Astrocyte (in vitro differentiated cells and primary cell): ENCODE measurements around the gene IKBKG.
"Not testable (repeated sequence)": the region's sequence is repeated elsewhere in the genome, so short reads cannot be mapped to it uniquely, and the experiment has no call there.

Experiments
- EZH2 ChIP-seq: IDR thresholded peaks from 2 replicates; pipeline ENCODE4 v1.6.1; 2012; ENCODE audit warnings: mild to moderate bottlenecking, low read length, inconsistent platforms; ENCODE audit not compliant: insufficient read depth
- TF ChIP-seq, protein P1 (sequence below): IDR thresholded peaks from 2 replicates; pipeline ENCODE4 v1.5.1; 2011; ENCODE audit warnings: low read depth, mild to moderate bottlenecking, inconsistent platforms, low read length, moderate library complexity; ENCODE audit not compliant: insufficient read depth

DNA sequence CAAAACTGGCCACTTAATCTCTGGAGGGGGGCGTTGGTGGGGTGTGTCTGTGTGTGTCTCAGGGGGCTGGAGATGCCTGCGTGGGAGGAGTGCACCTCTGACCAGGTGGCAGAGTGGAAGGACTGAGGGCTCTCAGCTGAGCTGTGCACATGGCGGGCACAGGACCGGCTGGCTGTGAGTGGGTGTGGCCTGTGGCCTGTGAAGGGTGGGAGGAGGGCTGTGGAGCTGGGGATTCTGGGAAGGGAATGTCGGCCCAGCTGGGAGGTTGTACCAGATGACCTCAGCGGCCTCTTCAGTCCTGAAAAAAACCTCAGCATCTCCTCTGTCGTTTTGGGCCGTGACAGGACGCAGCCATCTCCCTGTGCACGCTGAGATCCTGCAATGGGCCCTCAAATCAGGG is 14.9 kb downstream of the IKBKG start:
- TF ChIP-seq, protein P1, sequence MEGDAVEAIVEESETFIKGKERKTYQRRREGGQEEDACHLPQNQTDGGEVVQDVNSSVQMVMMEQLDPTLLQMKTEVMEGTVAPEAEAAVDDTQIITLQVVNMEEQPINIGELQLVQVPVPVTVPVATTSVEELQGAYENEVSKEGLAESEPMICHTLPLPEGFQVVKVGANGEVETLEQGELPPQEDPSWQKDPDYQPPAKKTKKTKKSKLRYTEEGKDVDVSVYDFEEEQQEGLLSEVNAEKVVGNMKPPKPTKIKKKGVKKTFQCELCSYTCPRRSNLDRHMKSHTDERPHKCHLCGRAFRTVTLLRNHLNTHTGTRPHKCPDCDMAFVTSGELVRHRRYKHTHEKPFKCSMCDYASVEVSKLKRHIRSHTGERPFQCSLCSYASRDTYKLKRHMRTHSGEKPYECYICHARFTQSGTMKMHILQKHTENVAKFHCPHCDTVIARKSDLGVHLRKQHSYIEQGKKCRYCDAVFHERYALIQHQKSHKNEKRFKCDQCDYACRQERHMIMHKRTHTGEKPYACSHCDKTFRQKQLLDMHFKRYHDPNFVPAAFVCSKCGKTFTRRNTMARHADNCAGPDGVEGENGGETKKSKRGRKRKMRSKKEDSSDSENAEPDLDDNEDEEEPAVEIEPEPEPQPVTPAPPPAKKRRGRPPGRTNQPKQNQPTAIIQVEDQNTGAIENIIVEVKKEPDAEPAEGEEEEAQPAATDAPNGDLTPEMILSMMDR = not testable (repeated sequence)
- not testable (repeated sequence) for TF ChIP-seq EZH2
